SJSA1 (cell line): ENCODE data around the gene RGS1. TPM values are rescaled to one million over a fixed set of nuclear protein-coding genes. Genes with fewer than 3 reads are reported as not detected.

Experiments used
- DNase-seq, 2 experiments: peaks; one replicate each; pipeline ENCODE4 v3.0.0-alpha.2; 2015 to 2020; ENCODE audit warnings: low spot score in 2 of 2, low read depth in 1 of 2
- H3K27ac ChIP-seq: fragments of 250-450 bp; sonication (Bioruptor Pico); 2 replicates; pipeline ENCODE4 v1.5.1; 2020; ENCODE audit warnings: mild to moderate bottlenecking, moderate library complexity
- H3K27me3 ChIP-seq: fragments of 250-450 bp; sonication (Bioruptor Pico); replicated peaks from 2 replicates; pipeline ENCODE4 v1.5.1; 2020; ENCODE audit warnings: mild to moderate bottlenecking, moderate library complexity
- H3K36me3 ChIP-seq: fragments of 250-450 bp; sonication (Bioruptor Pico); 2 replicates; pipeline ENCODE4 v1.5.1; 2020; ENCODE audit warnings: mild to moderate bottlenecking
- H3K4me1 ChIP-seq: fragments of 250-450 bp; sonication (Bioruptor Pico); replicated peaks from 2 replicates; pipeline ENCODE4 v1.6.1; 2021; ENCODE audit warnings: mild to moderate bottlenecking
- H3K4me3 ChIP-seq: fragments of 250-450 bp; sonication (Bioruptor Pico); 2 replicates; pipeline ENCODE4 v1.5.1; 2020; ENCODE audit warnings: mild to moderate bottlenecking
- H3K9me3 ChIP-seq: fragments of 250-450 bp; sonication (Bioruptor Pico); replicated peaks from 2 replicates; pipeline ENCODE4 v1.5.1; 2020; ENCODE audit warnings: mild to moderate bottlenecking
- total RNA-seq: library from RNA; depleted of rRNA; stranded (reverse); fragments of >200 nt; shearing (Covaris generic); gene quantifications from 2 replicates; pipeline ENCODE4 v1.2.3, GENCODE V29; 2014

RGS1 gene
- total RNA-seq, 1 experiment from 2014 or later, result not detected

DNA sequence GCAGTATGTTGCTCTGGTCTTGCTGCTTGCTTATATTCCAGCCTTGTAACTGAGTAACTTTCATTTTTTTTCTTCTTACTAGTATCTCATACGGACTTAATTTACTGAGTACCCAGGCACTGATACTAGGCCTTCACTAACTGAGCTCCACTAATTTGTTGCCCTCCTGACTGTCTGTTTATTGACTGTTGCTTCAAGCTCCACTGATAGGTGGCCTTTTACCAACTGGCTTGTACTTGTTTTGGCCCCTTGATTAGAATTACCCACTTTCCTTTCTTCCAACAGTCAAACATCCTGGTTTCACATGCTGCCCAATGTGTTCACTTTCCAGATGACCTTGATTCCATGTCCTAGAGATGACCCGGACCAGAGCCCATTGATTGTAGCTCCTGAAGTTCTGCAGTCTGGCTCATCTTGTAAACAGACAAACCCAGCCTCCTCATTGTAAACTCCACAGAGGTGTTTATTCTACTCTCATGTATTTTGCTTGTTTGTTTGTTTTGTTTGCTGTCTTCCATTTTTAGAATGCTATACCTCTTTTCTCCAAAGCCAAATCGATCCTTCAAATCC, 27.7 kb downstream of the RGS1 start:
- Histone ChIP-seq H3K9me3 (no peaks in the 10 kb centered on the region), H3K27ac (no peak overlapping the region), H3K36me3 (no peaks in the 10 kb centered on the region), H3K4me1 (no peaks in the 10 kb centered on the region), H3K27me3 (no peaks in the 10 kb centered on the region), H3K4me3 (no peak overlapping the region)
- DNase-seq, result no peak

DNA sequence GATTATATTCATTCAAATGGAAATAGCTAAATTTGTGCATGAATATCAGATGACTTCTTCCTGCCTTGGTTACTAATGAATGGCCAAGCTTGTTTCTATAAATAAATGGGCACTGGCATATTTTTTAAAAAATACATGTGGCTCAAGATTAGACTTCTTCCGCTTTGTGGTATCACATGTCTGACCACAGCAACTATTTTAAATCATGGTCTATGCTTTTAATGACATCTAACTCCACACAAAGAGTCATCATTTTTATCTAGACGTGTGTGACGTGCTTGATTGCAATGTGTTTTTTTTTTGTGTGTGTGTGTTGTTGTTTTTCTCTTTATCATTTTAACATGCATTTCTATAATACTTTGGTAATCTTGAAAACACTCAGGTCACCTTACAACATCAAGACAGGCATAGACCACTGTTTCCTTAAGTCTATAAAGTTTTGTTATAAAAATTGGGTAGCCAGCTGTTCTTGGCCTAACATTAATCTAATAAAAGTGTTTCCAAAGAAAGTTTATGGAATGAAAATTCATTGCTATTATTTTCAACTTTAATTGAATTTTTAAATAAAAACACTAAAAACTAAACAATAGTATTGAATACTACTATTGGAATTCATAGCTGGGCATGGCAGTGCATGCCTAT, 29.5 kb downstream of the RGS1 start:
- Histone ChIP-seq H3K4me1 (no peaks in the 10 kb centered on the region), H3K36me3 (no peaks in the 10 kb centered on the region), H3K9me3 (no peaks in the 10 kb centered on the region), H3K27me3 (no peaks in the 10 kb centered on the region), H3K4me3 (no peak overlapping the region), H3K27ac (no peak overlapping the region)
- DNase-seq, result no peak

DNA sequence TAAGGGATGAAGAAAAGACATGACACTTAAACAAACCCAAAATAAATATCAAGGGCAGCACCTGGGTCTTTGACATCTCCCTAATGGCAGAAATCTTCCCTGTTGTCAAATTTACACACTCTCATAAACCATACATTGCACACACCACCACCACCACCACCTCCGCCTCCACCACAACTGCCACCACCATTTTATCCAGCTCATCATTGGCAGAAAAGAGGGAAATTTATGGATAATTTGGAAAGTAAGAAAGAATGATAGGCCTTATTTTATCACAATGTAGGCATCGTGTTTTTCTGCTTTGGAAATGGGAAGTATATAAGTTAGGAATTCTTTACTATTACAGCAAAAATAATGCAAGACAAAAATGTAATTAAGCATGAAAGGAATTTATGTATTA, 33.1 kb downstream of the RGS1 start:
- DNase-seq, result no peak
- no peak overlapping the region for H3K4me3 ChIP-seq
- H3K9me3 ChIP-seq, result no peaks in the 10 kb centered on the region
- H3K4me1 ChIP-seq, result no peaks in the 10 kb centered on the region
- no peak overlapping the region for H3K27ac ChIP-seq
- H3K36me3 ChIP-seq, result no peaks in the 10 kb centered on the region
- H3K27me3 ChIP-seq, result no peaks in the 10 kb centered on the region

DNA sequence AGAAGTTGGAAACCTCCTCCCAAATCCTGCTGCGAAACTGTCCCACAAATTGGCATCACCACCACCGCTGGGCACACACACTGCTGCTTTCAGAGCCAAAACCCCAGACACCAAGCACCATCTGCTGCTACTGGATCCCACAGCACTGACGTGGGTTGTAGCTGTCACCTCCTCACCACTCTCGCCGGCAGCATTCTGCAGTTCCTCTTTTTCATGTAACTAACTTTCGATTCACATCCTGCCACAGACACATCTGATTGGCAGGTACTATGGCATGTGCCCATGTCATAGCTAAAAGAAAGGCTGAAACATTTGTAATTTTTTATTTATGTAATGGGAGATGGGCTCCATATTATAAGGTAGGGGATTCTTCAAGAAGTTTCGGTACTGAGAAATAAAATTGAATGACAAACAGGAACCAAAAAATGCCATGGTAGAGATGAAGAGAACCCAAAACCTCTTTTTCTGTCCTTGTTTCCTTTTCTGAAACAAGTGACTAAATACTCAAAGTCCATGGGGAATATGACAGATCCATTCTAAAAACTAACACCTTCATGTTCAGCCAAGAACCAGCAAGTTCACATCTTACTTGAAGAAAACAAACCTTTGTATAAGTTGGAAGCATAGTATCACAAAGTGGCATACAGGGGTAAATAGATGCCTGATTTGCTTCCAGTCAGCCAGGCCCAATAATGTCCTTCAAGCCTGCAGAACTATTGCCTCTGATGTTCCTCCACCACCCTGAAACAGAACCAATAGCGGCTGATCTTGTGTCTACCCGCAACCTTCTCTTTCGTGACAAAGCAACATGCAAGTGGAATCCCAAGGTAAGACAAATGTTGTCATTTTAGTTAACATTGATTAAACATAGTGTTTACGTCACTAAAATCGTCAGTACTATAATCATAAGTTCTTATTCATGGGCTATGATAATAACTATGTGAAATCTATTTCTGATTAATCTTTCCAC, 33.8 kb downstream of the RGS1 start:
- DNase-seq, result no peak
- no peak overlapping the region for H3K27ac ChIP-seq

DNA sequence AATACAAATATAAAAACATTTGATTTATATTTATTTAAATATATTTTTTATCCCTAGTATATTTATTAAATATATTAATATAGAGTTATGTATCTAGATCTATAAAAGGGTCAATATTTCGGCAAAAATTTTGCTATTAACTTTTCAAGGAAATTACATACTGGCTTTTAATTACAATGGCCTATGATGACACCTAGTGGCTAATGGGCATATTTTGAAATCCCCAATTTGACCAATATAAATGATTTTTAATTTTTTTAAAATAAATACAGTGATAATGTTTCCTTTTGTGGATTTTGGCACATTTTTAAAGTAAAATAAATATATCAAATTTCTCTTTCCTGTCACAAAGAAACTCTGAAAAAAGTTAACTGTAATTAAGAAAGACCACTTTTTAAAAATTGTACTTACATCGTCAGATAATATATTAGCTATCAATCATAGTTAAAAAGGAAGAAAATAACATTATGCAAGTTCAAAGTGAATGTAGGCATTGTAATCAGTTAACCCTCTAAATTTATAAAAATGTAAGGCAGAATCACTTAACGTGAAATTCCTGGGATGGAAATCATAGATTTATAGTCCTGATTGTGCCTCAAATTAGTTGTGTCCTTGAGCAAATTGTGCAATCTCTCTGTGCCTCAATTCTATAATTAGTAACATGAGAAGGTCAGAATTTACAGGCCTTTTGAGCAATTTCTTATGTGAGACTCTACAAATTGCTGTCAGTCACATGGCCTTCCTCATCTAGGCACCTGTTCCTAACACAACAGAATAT, 34.7 kb downstream of the RGS1 start:
- H3K4me3 ChIP-seq, result no peak overlapping the region
- no peaks in the 10 kb centered on the region for H3K36me3 ChIP-seq
- H3K9me3 ChIP-seq, result no peaks in the 10 kb centered on the region
- H3K4me1 ChIP-seq, result no peaks in the 10 kb centered on the region
- DNase-seq, result no peak
- no peak overlapping the region for H3K27ac ChIP-seq
- no peaks in the 10 kb centered on the region for H3K27me3 ChIP-seq

More for the DNA sequence above, 33.8 kb downstream of the RGS1 start:
- no peak overlapping the region for H3K4me3 ChIP-seq
- H3K9me3 ChIP-seq, result no peaks in the 10 kb centered on the region
- H3K4me1 ChIP-seq, result no peaks in the 10 kb centered on the region
- H3K36me3 ChIP-seq, result no peaks in the 10 kb centered on the region
- no peaks in the 10 kb centered on the region for H3K27me3 ChIP-seq

DNA sequence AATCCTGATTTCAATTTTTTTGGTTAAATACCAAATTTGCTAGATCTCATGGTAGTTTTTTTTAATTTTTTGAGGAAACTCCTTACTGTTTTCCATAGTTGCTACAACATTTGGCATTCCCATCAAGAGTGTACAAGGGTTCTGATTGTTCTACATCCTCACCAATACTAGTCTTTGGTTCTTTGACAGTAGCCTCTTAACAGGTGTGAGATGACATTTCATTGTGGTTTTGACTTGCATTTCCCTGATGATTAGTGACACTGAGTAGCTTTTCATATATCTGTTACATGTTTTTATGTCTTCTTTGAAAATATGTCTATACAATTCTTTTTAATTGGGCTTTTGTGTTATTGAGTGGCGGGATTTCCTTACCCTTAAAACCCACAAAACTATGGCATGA, 39.5 kb downstream of the RGS1 start:
- DNase-seq, result no peak
- Histone ChIP-seq H3K9me3 (no peaks in the 10 kb centered on the region), H3K4me3 (no peak overlapping the region), H3K4me1 (no peaks in the 10 kb centered on the region), H3K36me3 (no peaks in the 10 kb centered on the region), H3K27ac (no peak overlapping the region), H3K27me3 (no peaks in the 10 kb centered on the region)

DNA sequence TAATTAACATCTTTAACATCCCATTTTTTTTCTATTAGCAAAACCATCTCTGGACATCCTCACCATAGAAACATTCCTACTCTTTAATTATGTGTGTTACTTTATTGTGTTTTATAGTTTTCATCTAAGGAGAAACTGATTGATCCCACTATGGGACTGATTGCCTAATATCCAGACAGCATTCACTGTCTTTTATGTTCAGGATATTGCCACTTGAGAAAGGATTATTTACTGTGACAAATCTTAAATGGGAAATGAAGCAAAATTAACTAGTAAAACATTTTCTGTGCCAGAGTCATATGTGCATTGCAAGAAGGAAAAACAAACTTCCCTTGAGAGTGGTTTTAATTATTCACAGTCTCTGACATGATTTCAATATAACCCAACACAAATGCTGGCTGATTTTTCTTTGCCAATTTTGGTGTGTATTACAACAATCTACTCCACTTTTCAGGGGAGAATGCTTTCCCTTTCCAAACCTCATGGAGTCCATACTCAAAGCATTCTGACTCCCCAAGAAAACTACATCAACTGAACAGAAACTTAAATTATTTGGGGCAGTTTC, 44.6 kb downstream of the RGS1 start:
- Histone ChIP-seq H3K9me3 (no peaks in the 10 kb centered on the region), H3K27me3 (no peaks in the 10 kb centered on the region), H3K4me1 (no peaks in the 10 kb centered on the region), H3K4me3 (no peak overlapping the region), H3K27ac (no peak overlapping the region), H3K36me3 (no peaks in the 10 kb centered on the region)
- DNase-seq, result no peak

DNA sequence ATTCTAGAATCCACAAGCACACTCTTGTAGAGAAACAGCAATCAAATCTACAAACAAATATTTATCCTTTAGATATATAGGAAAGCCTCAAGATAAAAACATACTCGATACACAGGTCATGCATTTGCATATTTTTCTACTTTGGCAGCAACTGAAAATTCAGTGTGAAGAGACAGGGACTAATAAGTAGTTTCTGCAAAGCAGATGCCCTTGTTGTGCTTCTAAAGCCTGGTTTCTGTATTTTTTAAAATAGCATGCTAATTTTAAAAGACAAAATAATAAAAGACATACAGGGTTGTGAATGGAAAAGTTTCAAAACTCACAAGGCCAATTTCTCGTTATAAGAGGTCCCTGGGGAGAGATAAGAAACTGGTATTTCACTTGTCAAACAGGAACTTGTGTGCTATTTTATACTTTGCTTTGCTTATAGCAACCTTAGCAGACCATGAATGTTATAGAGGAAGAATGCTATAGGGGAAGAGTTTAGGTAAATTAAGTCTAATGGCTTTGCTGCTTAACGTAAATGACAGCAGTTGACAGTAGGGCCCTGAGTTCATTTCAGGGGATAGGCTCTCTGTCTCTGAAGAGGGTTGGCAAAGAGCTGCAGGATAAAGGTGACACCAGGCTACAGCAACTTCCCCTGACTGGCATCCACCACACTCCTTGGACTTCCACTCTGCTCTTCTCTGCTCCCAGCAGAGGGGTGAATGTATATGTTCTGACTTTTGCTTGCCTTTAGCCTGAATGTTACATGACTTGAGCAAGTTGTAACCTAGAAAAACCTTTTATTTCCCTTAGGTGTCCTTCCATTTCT, 51.0 kb downstream of the RGS1 start:
- no peaks in the 10 kb centered on the region for H3K36me3 ChIP-seq
- no peak overlapping the region for H3K27ac ChIP-seq
- DNase-seq, result no peak
- H3K27me3 ChIP-seq, result no peaks in the 10 kb centered on the region; the same call in 1 of the 2 replicates
- H3K4me1 ChIP-seq, result no peaks in the 10 kb centered on the region
- H3K9me3 ChIP-seq, result no peaks in the 10 kb centered on the region
- no peak overlapping the region for H3K4me3 ChIP-seq

DNA sequence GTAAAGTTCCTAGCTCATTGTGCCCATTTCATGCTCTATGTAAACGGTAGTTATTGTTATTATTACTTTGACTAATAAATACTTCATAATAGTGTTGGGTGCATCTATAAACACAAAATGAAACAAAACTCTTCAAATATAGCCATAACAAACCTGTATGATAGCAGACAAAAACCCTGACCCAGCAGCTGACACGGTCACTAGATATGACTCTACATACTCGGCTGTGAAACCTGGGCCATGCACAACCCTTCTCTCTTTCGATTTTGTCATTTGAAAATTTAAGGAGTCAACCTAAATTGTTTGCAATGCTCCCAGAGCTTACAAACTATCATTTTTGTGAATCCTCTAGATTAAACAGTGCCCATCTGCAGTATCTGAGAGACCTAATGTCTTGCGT, 52.3 kb downstream of the RGS1 start:
- no peaks in the 10 kb centered on the region; the same call in 1 of the 2 replicates for H3K27me3 ChIP-seq
- H3K27ac ChIP-seq, result no peak overlapping the region
- H3K4me1 ChIP-seq, result no peaks in the 10 kb centered on the region
- DNase-seq, result no peak
- H3K36me3 ChIP-seq, result no peaks in the 10 kb centered on the region
- H3K4me3 ChIP-seq, result no peak overlapping the region
- no peaks in the 10 kb centered on the region for H3K9me3 ChIP-seq

DNA sequence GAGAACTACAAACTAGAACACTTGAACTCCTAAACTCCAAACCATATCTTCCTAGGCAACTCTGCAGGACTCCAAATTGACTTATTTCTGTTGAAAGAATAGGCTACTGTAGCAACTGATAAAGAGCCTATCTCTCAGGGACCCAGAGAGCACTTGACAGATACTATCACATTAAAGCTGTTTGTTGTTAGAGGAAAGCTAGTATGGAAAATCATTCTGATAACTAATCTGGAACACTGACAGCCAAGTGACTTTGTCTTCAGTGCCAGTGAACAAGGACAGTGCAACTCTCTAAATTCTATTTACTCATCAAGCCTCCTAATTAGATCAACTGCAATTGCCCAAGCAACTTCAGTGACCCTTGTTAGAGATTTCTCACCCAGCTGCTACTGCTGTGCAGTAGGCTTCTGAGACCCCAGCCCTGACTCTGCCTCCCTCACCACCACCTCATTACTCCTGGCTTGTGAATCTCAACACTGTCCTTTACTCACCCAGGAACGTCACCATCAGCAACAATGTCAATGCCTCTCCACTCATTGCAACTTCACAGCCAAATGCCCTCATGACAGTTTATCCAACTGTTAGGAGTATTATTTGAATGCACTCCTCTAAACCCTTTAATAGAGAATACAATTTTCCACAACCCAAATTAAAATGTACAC, 53.0 kb downstream of the RGS1 start:
- Histone ChIP-seq H3K27ac (no peak overlapping the region), H3K9me3 (no peaks in the 10 kb centered on the region), H3K36me3 (no peaks in the 10 kb centered on the region), H3K4me3 (no peak overlapping the region), H3K27me3 (no peaks in the 10 kb centered on the region; the same call in 1 of the 2 replicates), H3K4me1 (no peaks in the 10 kb centered on the region)
- no peak for DNase-seq

DNA sequence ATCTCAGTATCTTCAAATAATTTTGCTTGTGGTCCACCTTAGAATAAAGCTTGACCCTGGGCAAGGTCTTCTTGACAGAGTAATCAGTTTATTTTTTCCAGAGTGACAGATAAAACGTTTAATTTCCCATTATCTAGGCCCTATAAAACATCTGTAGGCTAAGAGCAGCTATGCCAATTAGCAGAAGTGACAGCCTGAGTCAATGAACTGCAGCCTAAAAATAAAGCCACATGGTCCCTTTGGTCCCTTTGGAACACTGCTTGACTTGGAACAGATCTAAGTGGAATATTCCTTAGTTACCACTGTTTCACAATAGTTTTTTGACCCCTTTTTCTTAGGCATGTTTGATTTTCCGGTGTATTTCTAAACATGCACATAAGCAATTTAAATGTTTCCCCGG, 54.0 kb downstream of the RGS1 start:
- no peak overlapping the region for H3K4me3 ChIP-seq
- no peaks in the 10 kb centered on the region for H3K36me3 ChIP-seq
- H3K27ac ChIP-seq, result no peak overlapping the region
- no peaks in the 10 kb centered on the region for H3K4me1 ChIP-seq
- no peaks in the 10 kb centered on the region for H3K9me3 ChIP-seq
- DNase-seq, result no peak
- H3K27me3 ChIP-seq, result no peaks in the 10 kb centered on the region; the same call in 1 of the 2 replicates
